Cardiac fibroblast (primary cell): ENCODE measurements around the gene FIP1L1.
"Not testable (repeated sequence)": the region's sequence is repeated elsewhere in the genome, so short reads cannot be mapped to it uniquely, and the experiment has no call there.

Experiments used
- DNase-seq, 2 donors: peaks; one replicate each; pipeline versions ENCODE4 v3.0.0 to v3.0.0-alpha.2; 2010; ENCODE audit warnings: low read depth in 2 of 2
- H3K4me3 ChIP-seq, 2 donors: replicated peaks in 1 of 2; 1 replicate in 1 of 2; 2 replicates in 1 of 2; pipeline ENCODE4 v1.5.1; 2011; ENCODE audit warnings: low read depth in 2 of 2, low read length in 2 of 2, mild to moderate bottlenecking in 2 of 2, moderate library complexity in 1 of 2
- TF ChIP-seq, protein P1 (sequence below): IDR thresholded peaks from one replicate; pipeline ENCODE4 v1.5.1; 2011; ENCODE audit warnings: low read depth, mild to moderate bottlenecking, low read length, inconsistent platforms

The FIP1L1 gene

DNA sequence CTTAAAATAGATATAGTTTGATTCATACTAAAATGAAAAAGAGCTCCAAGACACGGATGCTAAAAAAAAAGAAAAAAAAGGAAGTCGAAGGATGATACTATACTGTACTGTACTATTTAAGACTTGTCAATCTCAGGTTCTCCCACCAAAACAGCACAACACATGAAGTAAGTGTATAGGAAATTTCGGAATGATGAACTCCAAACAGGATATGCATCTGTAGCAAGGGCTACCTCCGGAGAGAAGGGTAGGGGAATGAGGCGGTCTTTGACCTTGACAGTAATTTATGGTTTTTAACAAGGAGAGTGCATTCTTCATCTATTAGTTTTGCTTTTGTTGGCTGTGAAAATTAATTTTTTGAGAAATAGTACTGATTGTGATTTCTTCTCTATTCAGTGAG, 541 bp upstream of the FIP1L1 start:
- H3K4me3 ChIP-seq, result peak overlapping the region in 1 of 2 donors; percentile 96
- TF ChIP-seq, protein P1, sequence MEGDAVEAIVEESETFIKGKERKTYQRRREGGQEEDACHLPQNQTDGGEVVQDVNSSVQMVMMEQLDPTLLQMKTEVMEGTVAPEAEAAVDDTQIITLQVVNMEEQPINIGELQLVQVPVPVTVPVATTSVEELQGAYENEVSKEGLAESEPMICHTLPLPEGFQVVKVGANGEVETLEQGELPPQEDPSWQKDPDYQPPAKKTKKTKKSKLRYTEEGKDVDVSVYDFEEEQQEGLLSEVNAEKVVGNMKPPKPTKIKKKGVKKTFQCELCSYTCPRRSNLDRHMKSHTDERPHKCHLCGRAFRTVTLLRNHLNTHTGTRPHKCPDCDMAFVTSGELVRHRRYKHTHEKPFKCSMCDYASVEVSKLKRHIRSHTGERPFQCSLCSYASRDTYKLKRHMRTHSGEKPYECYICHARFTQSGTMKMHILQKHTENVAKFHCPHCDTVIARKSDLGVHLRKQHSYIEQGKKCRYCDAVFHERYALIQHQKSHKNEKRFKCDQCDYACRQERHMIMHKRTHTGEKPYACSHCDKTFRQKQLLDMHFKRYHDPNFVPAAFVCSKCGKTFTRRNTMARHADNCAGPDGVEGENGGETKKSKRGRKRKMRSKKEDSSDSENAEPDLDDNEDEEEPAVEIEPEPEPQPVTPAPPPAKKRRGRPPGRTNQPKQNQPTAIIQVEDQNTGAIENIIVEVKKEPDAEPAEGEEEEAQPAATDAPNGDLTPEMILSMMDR, result no peak
- DNase-seq, result no peak

DNA sequence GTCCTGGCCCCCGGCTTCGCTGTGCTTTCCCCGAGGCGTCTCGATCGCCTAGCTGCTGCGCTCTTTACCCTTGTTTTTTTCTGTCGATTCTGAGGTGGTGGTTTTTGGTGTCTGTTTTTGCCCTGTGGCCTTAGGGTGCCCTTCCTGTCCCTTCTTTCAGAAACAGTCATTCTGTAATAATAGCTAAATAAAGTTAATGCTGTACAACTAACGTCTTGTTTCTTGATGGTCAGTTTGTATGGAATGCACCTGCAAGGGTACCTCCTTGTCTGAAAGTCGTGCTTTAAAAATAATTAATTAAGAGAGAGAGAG, 686 bp downstream of the FIP1L1 start:
- no peak for DNase-seq
- TF ChIP-seq, protein P1, result no peak
- peak overlapping the region; percentile 87 to 96 for H3K4me3 ChIP-seq

DNA sequence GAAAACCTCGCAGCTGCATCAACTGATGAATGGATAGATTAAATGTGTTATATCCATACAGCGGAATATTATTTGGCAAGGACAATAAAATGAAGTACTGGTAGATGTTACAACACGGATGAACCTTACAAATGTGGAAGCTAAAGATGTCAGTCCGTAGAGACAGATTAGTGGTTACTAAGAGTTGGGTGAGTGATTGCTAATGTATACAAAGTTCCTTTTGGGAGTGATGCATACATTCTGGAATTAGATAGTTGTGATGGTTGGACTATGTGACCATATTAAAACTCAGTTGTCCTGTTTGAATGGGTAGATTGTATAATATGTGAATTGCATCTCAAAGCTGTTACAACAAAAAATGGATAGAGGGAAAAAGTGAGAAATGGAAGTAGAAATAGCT, 2.8 kb downstream of the FIP1L1 start:
- H3K4me3 ChIP-seq, result no peak overlapping the region
- TF ChIP-seq, protein P1, result no peak
- DNase-seq, result no peak

DNA sequence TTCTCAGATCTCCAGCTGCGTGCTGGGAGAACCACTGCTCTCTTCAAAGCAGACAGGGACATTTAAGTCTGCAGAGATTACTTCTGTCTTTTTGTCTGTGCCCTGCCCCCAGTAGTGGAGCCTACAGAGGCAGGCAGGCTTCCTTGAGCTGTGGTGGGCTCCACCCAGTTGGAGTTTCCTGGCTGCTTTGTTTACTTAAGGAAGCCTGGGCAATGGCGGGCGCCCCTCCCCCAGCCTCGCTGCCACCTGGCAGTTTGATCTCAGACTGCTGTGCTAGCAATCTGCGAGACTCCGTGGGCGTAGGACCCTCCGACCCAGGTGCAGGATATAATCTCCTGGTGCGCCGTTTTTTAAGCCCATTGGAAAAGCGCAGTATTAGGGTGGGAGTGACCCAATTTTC, 32.0 kb downstream of the FIP1L1 start:
- not testable (repeated sequence) for H3K4me3 ChIP-seq, DNase-seq

DNA sequence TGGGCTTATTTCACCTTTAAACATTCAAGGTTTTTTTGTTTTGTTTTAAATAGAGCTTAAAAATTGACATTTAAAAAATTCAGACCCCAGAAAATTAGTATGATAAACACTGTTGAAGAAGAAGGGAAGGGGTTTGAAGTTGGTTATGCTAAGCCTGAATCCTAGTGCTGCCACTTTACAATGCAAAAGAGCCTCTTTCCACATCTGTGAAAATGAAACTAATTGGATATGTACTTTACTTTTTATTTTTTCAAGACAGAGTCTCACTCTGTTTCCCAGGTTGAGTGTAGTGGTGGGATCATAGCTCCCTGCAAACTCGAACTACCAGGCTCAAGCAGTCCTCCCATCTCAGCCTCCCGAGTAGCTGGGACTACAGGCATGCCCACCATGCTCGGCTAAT, 41.8 kb downstream of the FIP1L1 start:
- TF ChIP-seq, protein P1, result no peak
- DNase-seq, result no peak
- no peak overlapping the region for H3K4me3 ChIP-seq

DNA sequence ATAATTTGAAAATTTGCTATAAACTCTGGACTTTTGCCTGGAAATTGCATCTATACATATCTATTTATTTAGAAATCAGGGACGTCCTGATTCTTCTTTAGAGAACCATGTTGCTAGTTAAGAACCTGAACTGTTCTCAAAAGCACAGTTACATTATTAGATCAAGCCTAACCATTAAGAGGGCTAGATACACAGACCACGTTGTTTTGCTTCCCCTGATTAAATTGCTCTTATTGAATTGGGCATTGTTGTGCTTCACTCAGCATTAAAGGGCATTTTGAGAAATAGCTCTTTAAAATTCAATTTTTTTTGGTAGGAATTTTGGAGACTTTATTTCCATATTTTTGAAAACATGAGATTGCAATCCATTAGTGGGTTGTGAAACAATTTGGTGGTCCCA, 44.4 kb downstream of the FIP1L1 start:
- no peak for DNase-seq
- TF ChIP-seq, protein P1, result no peak
- no peak overlapping the region for H3K4me3 ChIP-seq

DNA sequence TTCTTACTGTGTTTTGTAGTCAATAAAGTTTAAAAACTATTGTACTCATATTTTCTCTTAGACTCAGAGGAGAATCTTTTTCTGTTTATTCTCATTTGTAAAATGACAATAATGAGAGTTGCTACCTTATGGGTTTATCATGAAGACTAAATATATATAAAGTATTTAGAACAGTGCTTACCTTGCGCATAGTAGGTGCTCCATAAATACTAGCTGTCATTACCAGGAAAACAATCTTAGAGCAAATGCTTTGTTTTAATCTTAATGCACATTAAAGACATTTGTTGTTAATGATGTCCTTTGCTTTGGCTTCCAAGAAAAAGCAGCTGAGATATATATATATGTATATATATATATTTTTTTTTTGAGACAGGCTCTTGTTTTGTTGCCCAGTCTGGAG, 44.9 kb downstream of the FIP1L1 start:
- no peak for DNase-seq
- TF ChIP-seq, protein P1, result no peak
- no peak overlapping the region for H3K4me3 ChIP-seq
